ENCODE data around the gene SMAD7.

Gene SMAD7

GRCh38 chr18:48885266-48885923 is 65.4 kb downstream of the SMAD7 start:
- H3K9me3 ChIP-seq (ENCODE audit: control insufficient read depth, low read length), result no peaks in the 10 kb centered on the region
- H3K4me1 ChIP-seq (ENCODE audit: control insufficient read depth, insufficient read depth, low read length), result no peaks in the 10 kb centered on the region
- H3K36me3 ChIP-seq (ENCODE audit: control insufficient read depth, insufficient read depth, low read length, severe bottlenecking), result no peaks in the 10 kb centered on the region
- no peak overlapping the region for H3K4me3 ChIP-seq (ENCODE audit: low read length)
- no peaks in the 10 kb centered on the region for H3K27me3 ChIP-seq (replicated peaks; ENCODE audit: control insufficient read depth, insufficient read depth, low read length)
- no peak for DNase-seq (ENCODE audit: low read depth)
- no peak overlapping the region for H3K9ac ChIP-seq (ENCODE audit: low read length)

- H3K9me3 ChIP-seq (ENCODE audit: control insufficient read depth, low read length), result no peaks in the 10 kb centered on the region
- no peak overlapping the region for H3K4me3 ChIP-seq (ENCODE audit: low read length)
- no peaks in the 10 kb centered on the region for H3K4me1 ChIP-seq (ENCODE audit: control insufficient read depth, insufficient read depth, low read length)
- no peaks in the 10 kb centered on the region for H3K36me3 ChIP-seq (ENCODE audit: control insufficient read depth, insufficient read depth, low read length, severe bottlenecking)
- no peak overlapping the region for H3K9ac ChIP-seq (ENCODE audit: low read length)
- H3K27me3 ChIP-seq (replicated peaks; ENCODE audit: control insufficient read depth, insufficient read depth, low read length), result no peaks in the 10 kb centered on the region
- no peak for DNase-seq (ENCODE audit: low read depth)
Observed at GRCh38 chr18:48884771-48885170, 66.0 kb downstream of the SMAD7 start.

GRCh38 chr18:48884306-48884705 is 66.5 kb downstream of the SMAD7 start:
- no peak for DNase-seq (ENCODE audit: low read depth)
- H3K9me3 ChIP-seq (ENCODE audit: control insufficient read depth, low read length), result no peaks in the 10 kb centered on the region

GRCh38 chr18:48882379-48882778 is 68.4 kb downstream of the SMAD7 start:
- H3K9ac ChIP-seq (ENCODE audit: low read length), result no peak overlapping the region
- DNase-seq (ENCODE audit: low read depth), result no peak
- H3K9me3 ChIP-seq (ENCODE audit: control insufficient read depth, low read length), result no peaks in the 10 kb centered on the region
- no peaks in the 10 kb centered on the region for H3K4me1 ChIP-seq (ENCODE audit: control insufficient read depth, insufficient read depth, low read length)
- H3K27me3 ChIP-seq (replicated peaks; ENCODE audit: control insufficient read depth, insufficient read depth, low read length), result no peaks in the 10 kb centered on the region
- no peak overlapping the region for H3K4me3 ChIP-seq (ENCODE audit: low read length)
- no peaks in the 10 kb centered on the region for H3K36me3 ChIP-seq (ENCODE audit: control insufficient read depth, insufficient read depth, low read length, severe bottlenecking)

More at GRCh38 chr18:48884306-48884705, 66.5 kb downstream of the SMAD7 start:
- no peaks in the 10 kb centered on the region for H3K36me3 ChIP-seq (ENCODE audit: control insufficient read depth, insufficient read depth, low read length, severe bottlenecking)
- no peak overlapping the region for H3K9ac ChIP-seq (ENCODE audit: low read length)
- H3K27me3 ChIP-seq (replicated peaks; ENCODE audit: control insufficient read depth, insufficient read depth, low read length), result no peaks in the 10 kb centered on the region
- no peaks in the 10 kb centered on the region for H3K4me1 ChIP-seq (ENCODE audit: control insufficient read depth, insufficient read depth, low read length)
- H3K4me3 ChIP-seq (ENCODE audit: low read length), result no peak overlapping the region

- H3K9ac ChIP-seq (ENCODE audit: low read length), result no peak overlapping the region
- H3K36me3 ChIP-seq (ENCODE audit: control insufficient read depth, insufficient read depth, low read length, severe bottlenecking), result no peaks in the 10 kb centered on the region
- no peaks in the 10 kb centered on the region for H3K4me1 ChIP-seq (ENCODE audit: control insufficient read depth, insufficient read depth, low read length)
- H3K4me3 ChIP-seq (ENCODE audit: low read length), result no peak overlapping the region
- H3K27me3 ChIP-seq (replicated peaks; ENCODE audit: control insufficient read depth, insufficient read depth, low read length), result no peaks in the 10 kb centered on the region
- no peak for DNase-seq (ENCODE audit: low read depth)
- no peaks in the 10 kb centered on the region for H3K9me3 ChIP-seq (ENCODE audit: control insufficient read depth, low read length)
Observed at GRCh38 chr18:48880931-48881330, 69.8 kb downstream of the SMAD7 start.

GRCh38 chr18:48879008-48879431 is 71.7 kb downstream of the SMAD7 start:
- no peak for DNase-seq (ENCODE audit: low read depth)
- Histone ChIP-seq H3K36me3 (ENCODE audit: control insufficient read depth, insufficient read depth, low read length, severe bottlenecking) (no peaks in the 10 kb centered on the region), H3K9me3 (ENCODE audit: control insufficient read depth, low read length) (no peaks in the 10 kb centered on the region), H3K4me1 (ENCODE audit: control insufficient read depth, insufficient read depth, low read length) (peaks cover 7% of the 10 kb centered on the region), H3K27me3 (replicated peaks; ENCODE audit: control insufficient read depth, insufficient read depth, low read length) (no peaks in the 10 kb centered on the region), H3K4me3 (ENCODE audit: low read length) (no peak overlapping the region), H3K9ac (ENCODE audit: low read length) (no peak overlapping the region)

GRCh38 chr18:48878471-48878870 is 72.3 kb downstream of the SMAD7 start:
- no peak for DNase-seq (ENCODE audit: low read depth)
- Histone ChIP-seq H3K9me3 (ENCODE audit: control insufficient read depth, low read length) (no peaks in the 10 kb centered on the region), H3K4me1 (ENCODE audit: control insufficient read depth, insufficient read depth, low read length) (peaks cover 10% of the 10 kb centered on the region), H3K27me3 (replicated peaks; ENCODE audit: control insufficient read depth, insufficient read depth, low read length) (no peaks in the 10 kb centered on the region), H3K4me3 (ENCODE audit: low read length) (no peak overlapping the region), H3K9ac (ENCODE audit: low read length) (no peak overlapping the region), H3K36me3 (ENCODE audit: control insufficient read depth, insufficient read depth, low read length, severe bottlenecking) (no peaks in the 10 kb centered on the region)

- no peaks in the 10 kb centered on the region for H3K36me3 ChIP-seq (ENCODE audit: control insufficient read depth, insufficient read depth, low read length, severe bottlenecking)
- no peaks in the 10 kb centered on the region for H3K27me3 ChIP-seq (replicated peaks; ENCODE audit: control insufficient read depth, insufficient read depth, low read length)
- no peak overlapping the region for H3K4me3 ChIP-seq (ENCODE audit: low read length)
- H3K4me1 ChIP-seq (ENCODE audit: control insufficient read depth, insufficient read depth, low read length), result peaks cover 16% of the 10 kb centered on the region
- H3K9ac ChIP-seq (ENCODE audit: low read length), result no peak overlapping the region
- no peak for DNase-seq (ENCODE audit: low read depth)
- no peaks in the 10 kb centered on the region for H3K9me3 ChIP-seq (ENCODE audit: control insufficient read depth, low read length)
Observed at GRCh38 chr18:48877941-48878340, 72.8 kb downstream of the SMAD7 start.

- H3K27me3 ChIP-seq (replicated peaks; ENCODE audit: control insufficient read depth, insufficient read depth, low read length), result no peaks in the 10 kb centered on the region
- H3K4me1 ChIP-seq (ENCODE audit: control insufficient read depth, insufficient read depth, low read length), result peaks cover 22% of the 10 kb centered on the region
- no peak for DNase-seq (ENCODE audit: low read depth)
- no peak overlapping the region for H3K4me3 ChIP-seq (ENCODE audit: low read length)
- no peak overlapping the region for H3K9ac ChIP-seq (ENCODE audit: low read length)
- no peaks in the 10 kb centered on the region for H3K9me3 ChIP-seq (ENCODE audit: control insufficient read depth, low read length)
- no peaks in the 10 kb centered on the region for H3K36me3 ChIP-seq (ENCODE audit: control insufficient read depth, insufficient read depth, low read length, severe bottlenecking)
Observed at GRCh38 chr18:48876590-48876989, 74.2 kb downstream of the SMAD7 start.

GRCh38 chr18:48875942-48876511 is 74.7 kb downstream of the SMAD7 start:
- Histone ChIP-seq H3K9ac (ENCODE audit: low read length) (no peak overlapping the region), H3K4me1 (ENCODE audit: control insufficient read depth, insufficient read depth, low read length) (peaks cover 22% of the 10 kb centered on the region), H3K27me3 (replicated peaks; ENCODE audit: control insufficient read depth, insufficient read depth, low read length) (no peaks in the 10 kb centered on the region), H3K36me3 (ENCODE audit: control insufficient read depth, insufficient read depth, low read length, severe bottlenecking) (no peaks in the 10 kb centered on the region), H3K4me3 (ENCODE audit: low read length) (no peak overlapping the region), H3K9me3 (ENCODE audit: control insufficient read depth, low read length) (no peaks in the 10 kb centered on the region)
- DNase-seq (ENCODE audit: low read depth), result no peak

GRCh38 chr18:48875314-48875941 is 75.3 kb downstream of the SMAD7 start:
- no peaks in the 10 kb centered on the region for H3K27me3 ChIP-seq (replicated peaks; ENCODE audit: control insufficient read depth, insufficient read depth, low read length)
- no peak overlapping the region for H3K9ac ChIP-seq (ENCODE audit: low read length)
- no peak for DNase-seq (ENCODE audit: low read depth)
- H3K9me3 ChIP-seq (ENCODE audit: control insufficient read depth, low read length), result no peaks in the 10 kb centered on the region
- no peak overlapping the region for H3K4me3 ChIP-seq (ENCODE audit: low read length)
- H3K36me3 ChIP-seq (ENCODE audit: control insufficient read depth, insufficient read depth, low read length, severe bottlenecking), result no peaks in the 10 kb centered on the region
- H3K4me1 ChIP-seq (ENCODE audit: control insufficient read depth, insufficient read depth, low read length), result peaks cover 22% of the 10 kb centered on the region

Data from adipocyte (in vitro differentiated cells).